HL-60 (cell line): ENCODE results near the gene KCNQ1.

ENCODE experiments used
- POLR2AphosphoS5 ChIP-seq: IDR thresholded peaks from 2 replicates; pipeline ENCODE4 v1.6.1; 2012; ENCODE audit warnings: low read depth
- TF ChIP-seq, protein P1 (sequence below): IDR thresholded peaks from one replicate; pipeline ENCODE4 v1.5.1; 2011; ENCODE audit warnings: low read length, control low read depth, inconsistent platforms; ENCODE audit not compliant: insufficient read depth

DNA sequence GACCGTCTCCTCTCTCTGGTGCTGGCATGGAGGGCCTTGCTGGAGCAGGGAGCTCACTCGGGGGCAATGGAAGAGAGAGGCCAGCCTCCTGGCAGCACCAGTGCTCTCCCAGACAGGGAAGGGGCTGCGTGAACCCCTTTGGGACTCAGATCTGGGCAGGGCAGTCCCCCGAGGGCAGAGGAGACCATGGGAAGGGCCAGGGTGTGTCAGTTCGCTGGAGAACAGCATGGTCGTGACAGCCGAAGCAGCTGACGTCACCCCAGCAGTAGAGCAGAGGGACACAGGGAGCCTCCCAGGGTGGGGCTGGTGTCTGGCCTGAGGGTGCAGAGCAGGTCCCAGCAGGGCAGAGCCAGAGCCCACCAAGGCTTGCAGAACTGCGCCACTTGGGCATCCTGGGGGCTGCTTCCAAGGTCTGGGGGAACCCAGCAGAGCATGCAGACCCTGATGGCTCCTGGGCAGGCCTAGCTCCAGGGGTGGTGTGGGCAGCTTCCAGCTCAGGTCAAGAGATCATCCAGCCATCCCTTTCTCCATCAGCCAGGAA lies 326.0 kb downstream of the KCNQ1 start:
- no peak for TF ChIP-seq POLR2AphosphoS5
- TF ChIP-seq, protein P1, sequence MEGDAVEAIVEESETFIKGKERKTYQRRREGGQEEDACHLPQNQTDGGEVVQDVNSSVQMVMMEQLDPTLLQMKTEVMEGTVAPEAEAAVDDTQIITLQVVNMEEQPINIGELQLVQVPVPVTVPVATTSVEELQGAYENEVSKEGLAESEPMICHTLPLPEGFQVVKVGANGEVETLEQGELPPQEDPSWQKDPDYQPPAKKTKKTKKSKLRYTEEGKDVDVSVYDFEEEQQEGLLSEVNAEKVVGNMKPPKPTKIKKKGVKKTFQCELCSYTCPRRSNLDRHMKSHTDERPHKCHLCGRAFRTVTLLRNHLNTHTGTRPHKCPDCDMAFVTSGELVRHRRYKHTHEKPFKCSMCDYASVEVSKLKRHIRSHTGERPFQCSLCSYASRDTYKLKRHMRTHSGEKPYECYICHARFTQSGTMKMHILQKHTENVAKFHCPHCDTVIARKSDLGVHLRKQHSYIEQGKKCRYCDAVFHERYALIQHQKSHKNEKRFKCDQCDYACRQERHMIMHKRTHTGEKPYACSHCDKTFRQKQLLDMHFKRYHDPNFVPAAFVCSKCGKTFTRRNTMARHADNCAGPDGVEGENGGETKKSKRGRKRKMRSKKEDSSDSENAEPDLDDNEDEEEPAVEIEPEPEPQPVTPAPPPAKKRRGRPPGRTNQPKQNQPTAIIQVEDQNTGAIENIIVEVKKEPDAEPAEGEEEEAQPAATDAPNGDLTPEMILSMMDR: no peak
